ENCODE data around the gene ZNF669.
"Not testable (repeated sequence)": the region's sequence is repeated elsewhere in the genome, so short reads cannot be mapped to it uniquely, and the experiment has no call there.

ZNF669 gene

GRCh38 chr1:247103859-247104591, at the start of gene ZNF669:
Gene ZNF669, minus strand, starts transcription at chr1:247104356. Its CDS starts 157 bp downstream, at chr1:247104199.
- DNase-seq: peak; percentile 81 to 90 (median 86)

- no peak for DNase-seq
These were observed 43.6 kb upstream of the ZNF669 start for GRCh38 chr1:247147781-247148180.

- DNase-seq: not testable (repeated sequence)
These were observed 43.0 kb upstream of the ZNF669 start for GRCh38 chr1:247147120-247147519.

- no peak for DNase-seq
These were observed 42.5 kb upstream of the ZNF669 start for GRCh38 chr1:247146671-247147070.

- no peak for DNase-seq
These were observed 41.1 kb upstream of the ZNF669 start for GRCh38 chr1:247145279-247145678.

- not testable (repeated sequence) for DNase-seq
These were observed 35.4 kb upstream of the ZNF669 start for GRCh38 chr1:247139557-247139956.

GRCh38 chr1:247131236-247131635, 27.1 kb upstream of the ZNF669 start:
- DNase-seq: no peak

- not testable (repeated sequence) for DNase-seq
These were observed 23.5 kb upstream of the ZNF669 start for GRCh38 chr1:247127519-247128282.

- not testable (repeated sequence) for DNase-seq
These were observed 22.4 kb upstream of the ZNF669 start for GRCh38 chr1:247126601-247127000.

- not testable (repeated sequence) for DNase-seq
These were observed 22.0 kb upstream of the ZNF669 start for GRCh38 chr1:247126166-247126565.

GRCh38 chr1:247121382-247121781, 17.2 kb upstream of the ZNF669 start:
- DNase-seq: no peak

GRCh38 chr1:247120408-247120668, 16.2 kb upstream of the ZNF669 start:
- DNase-seq: not testable (repeated sequence)

GRCh38 chr1:247119600-247120407, 15.6 kb upstream of the ZNF669 start:
- DNase-seq: no peak

- peak in 3 of 6 experiments; percentile 4 to 21 (median 9) for DNase-seq
These were observed 14.8 kb upstream of the ZNF669 start for GRCh38 chr1:247118946-247119446.

GRCh38 chr1:247115545-247115944, 11.4 kb upstream of the ZNF669 start:
- DNase-seq: no peak

- DNase-seq: no peak
These were observed 11.0 kb upstream of the ZNF669 start for GRCh38 chr1:247115141-247115510.

- DNase-seq: no peak
These were observed 10.4 kb upstream of the ZNF669 start for GRCh38 chr1:247114351-247115140.

GRCh38 chr1:247113733-247114271, 9.6 kb upstream of the ZNF669 start:
- DNase-seq: no peak

- DNase-seq: no peak
These were observed 8.9 kb upstream of the ZNF669 start for GRCh38 chr1:247113094-247113497.

GRCh38 chr1:247112479-247112781, 8.3 kb upstream of the ZNF669 start:
- no peak for DNase-seq

GRCh38 chr1:247111700-247112478, 7.7 kb upstream of the ZNF669 start:
- peak in 2 of 6 experiments; percentile 6 to 15 for DNase-seq
